GM12801 (cell line): Measurements from ENCODE around the gene NGRN.

ENCODE experiments used
- TF ChIP-seq, protein P1 (sequence below): IDR thresholded peaks from one replicate; pipeline ENCODE4 v1.5.1; 2011; ENCODE audit warnings: control low read depth; ENCODE audit not compliant: insufficient read length; ENCODE audit errors: extremely low read depth

The NGRN gene

DNA sequence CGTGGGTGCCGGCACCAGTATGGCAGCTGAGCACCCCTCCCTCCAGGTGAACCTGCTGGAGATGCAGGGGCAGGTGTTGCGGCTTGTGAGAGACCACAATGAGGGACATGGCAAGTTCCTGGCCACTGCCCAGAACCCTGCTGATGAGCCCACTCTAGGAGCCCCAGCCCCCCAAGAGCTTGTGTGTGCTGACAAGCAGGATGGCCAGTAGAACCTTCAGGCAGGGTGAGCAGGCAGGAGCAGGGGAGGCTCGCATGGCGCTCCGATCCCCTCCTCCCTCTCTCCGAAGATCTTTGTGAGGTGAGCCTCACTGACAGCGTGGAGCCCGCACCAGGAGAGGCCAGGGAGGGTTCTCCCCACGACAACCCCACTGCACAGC, 29.8 kb downstream of the NGRN start:
- TF ChIP-seq, protein P1, sequence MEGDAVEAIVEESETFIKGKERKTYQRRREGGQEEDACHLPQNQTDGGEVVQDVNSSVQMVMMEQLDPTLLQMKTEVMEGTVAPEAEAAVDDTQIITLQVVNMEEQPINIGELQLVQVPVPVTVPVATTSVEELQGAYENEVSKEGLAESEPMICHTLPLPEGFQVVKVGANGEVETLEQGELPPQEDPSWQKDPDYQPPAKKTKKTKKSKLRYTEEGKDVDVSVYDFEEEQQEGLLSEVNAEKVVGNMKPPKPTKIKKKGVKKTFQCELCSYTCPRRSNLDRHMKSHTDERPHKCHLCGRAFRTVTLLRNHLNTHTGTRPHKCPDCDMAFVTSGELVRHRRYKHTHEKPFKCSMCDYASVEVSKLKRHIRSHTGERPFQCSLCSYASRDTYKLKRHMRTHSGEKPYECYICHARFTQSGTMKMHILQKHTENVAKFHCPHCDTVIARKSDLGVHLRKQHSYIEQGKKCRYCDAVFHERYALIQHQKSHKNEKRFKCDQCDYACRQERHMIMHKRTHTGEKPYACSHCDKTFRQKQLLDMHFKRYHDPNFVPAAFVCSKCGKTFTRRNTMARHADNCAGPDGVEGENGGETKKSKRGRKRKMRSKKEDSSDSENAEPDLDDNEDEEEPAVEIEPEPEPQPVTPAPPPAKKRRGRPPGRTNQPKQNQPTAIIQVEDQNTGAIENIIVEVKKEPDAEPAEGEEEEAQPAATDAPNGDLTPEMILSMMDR: no peak

DNA sequence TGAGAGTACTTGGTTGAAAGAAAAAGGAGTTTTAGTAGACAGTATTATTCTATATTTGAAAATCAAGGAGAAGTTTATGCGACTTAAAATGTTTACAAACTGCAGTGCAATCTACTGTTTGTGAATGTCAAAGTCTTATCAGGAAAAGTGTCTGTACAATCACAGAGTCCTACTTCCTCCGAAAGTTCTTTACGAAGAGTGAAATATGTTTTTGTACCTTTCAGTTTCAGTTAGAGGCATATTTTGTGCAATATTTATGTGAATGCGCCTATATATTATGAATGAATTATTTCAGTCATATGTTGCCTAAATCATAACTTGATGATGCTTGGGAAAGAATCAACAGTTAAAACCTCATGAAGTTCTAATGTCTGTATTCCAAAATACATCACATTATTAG, 31.5 kb downstream of the NGRN start:
- TF ChIP-seq, protein P1: no peak

DNA sequence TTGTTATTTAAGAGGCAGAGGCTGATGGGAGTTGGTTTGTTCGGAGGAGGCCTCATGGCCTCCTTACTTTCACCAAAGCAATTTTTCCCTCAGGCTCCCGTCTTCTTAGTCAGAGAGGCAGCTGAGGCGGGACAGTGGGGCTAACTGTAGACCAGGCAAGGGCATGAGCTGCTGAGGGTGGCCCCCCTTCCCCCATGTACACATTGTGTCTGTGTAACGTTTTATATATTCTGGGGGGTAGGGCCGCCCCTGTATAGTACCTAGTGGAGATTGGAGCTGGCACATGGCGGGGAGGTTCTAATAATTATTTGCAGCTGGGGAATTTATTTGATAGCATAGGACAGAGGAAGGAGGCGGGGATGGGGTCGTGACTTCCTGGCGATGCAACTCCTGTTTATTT, 35.1 kb downstream of the NGRN start:
- TF ChIP-seq, protein P1: no peak

DNA sequence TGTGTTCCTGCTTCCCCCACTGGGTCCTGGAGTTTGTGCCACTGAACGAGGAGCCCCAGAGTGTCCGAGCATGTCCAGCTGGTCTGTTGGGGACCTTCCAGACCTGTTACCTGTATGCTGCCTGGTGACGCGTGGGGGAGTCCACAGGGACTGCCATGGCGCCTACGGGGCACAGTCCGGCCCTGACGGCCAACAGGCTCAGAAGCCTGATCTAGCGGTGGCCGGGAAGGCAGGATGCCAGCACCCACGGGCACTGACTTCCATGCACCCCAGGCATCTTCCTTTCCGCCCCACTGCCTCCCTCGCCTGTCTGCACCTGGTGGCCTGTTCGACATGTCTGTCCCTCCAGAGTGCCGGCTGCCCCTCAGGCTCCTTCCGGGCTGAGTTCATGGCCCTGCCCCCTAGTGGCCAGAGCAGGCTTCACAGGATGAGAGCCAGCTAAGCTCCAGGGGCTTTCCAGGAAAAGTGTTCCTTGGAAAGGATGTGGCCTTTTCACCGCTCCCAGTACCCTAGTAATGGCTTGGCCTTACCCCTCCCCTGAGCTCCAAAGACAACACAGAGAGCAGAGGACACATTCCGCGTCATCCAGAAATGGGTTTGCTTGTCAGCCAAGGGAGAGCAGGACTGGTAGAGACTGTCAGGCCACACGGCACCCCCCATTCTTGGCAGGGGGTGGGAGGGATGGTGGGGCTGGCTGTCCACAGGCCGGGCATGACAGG, 35.7 kb downstream of the NGRN start:
- TF ChIP-seq, protein P1: no peak

DNA sequence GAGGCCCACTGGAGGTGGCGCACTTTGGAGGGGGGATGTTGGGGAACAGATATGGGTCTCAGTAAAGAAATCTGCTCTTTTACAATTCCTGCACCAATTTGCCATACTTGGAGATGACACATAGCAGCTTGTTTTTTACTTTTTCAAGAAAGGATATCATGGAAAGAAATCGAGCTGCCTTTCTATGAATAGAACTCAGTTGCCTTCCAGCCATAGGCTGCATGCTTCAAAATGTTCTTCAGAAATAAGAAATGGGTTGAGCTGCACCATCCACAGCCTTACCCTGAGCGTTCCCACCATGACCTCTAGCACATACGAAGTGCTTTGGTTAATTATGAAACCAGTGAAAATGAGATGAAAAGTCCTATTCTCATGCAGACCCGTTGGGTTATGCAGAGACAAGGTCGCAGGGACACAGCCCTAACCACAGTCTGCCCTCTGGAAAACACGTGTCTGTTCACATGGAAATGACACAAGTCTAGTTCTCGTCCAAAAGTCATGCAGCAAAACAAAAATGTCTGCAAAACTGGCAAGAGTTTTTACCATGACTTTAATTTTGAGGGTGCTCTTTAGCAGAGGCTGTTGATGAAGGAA, 36.3 kb downstream of the NGRN start:
- TF ChIP-seq, protein P1: no peak

DNA sequence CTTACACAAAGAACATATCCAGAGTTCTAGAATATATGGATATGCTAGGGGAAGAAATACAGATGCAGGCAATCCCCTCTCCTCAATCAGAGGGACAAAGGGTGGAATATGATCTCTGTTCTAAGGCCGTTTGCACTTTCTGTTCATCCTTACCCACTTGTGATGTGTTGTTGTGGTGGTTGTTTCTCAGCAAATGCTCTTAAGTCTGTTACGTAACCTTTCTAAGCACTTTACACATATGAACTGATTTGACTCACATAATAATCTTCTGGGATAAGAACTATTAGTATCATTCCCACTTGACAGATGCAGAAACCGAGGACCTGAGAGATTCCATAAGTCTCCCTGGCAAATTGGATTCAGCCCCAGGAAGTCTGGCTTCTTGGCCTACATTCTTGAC, 40.5 kb downstream of the NGRN start:
- TF ChIP-seq, protein P1: no peak

DNA sequence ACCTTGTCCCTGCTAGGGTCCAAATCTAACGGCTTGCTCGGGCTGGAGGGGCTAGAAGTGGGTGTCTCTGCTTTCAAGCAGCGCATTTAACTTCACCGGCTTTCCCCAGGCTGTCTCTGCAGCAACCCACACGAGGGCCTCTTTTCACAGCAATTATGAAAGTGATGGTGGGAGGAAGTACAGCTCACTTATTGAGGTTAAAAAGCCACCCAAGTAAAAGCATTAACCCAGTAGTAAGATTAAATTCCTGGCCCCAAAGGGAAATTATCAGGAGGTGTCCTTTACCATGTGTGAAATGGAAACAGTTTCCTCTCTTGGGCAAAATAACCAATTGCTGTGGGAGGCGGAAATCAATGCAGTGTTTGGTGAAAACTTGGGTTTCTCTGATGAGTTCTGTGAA, 41.1 kb downstream of the NGRN start:
- TF ChIP-seq, protein P1: no peak
